Stomach (tissue), 9 donors: ENCODE data around the gene NYNRIN. TPM values are rescaled to one million over a fixed set of nuclear protein-coding genes. Genes with fewer than 3 reads are reported as not detected.
A peak's percentile ranks its signal among the peaks of the same experiment; 100 is the strongest.

Source experiments
- DNase-seq, 2 donors: peaks; one replicate each; pipeline versions ENCODE4 v3.0.0 to v3.0.0-alpha.2; 2013 to 2019
- H3K27ac ChIP-seq, 5 donors: fragments of 200-600 bp in 4 of 5; sonication (generic) in 4 of 5; one replicate each; pipeline ENCODE4 v1.5.1; 2013 to 2019; ENCODE audit warnings: mild to moderate bottlenecking in 1 of 5, moderate library complexity in 1 of 5
- H3K27me3 ChIP-seq, 3 donors: fragments of 200-600 bp; sonication (generic); one replicate each; pipeline ENCODE4 v1.5.1; 2017 to 2019; ENCODE audit warnings: mixed run types in 1 of 3
- H3K36me3 ChIP-seq, 4 donors: fragments of 200-600 bp; sonication (generic); 1 replicate in 3 of 4; 2 replicates in 1 of 4; pipeline ENCODE4 v1.5.1; 2016 to 2019
- H3K4me1 ChIP-seq, 4 donors: fragments of 200-600 bp; sonication (generic); one replicate each; pipeline ENCODE4 v1.5.1; 2016 to 2019
- H3K4me3 ChIP-seq, 4 donors: fragments of 200-600 bp; sonication (generic) in 3 of 4; one replicate each; pipeline ENCODE4 v1.5.1; 2016 to 2019; ENCODE audit warnings: mild to moderate bottlenecking in 1 of 4
- H3K9me3 ChIP-seq, 4 donors: fragments of 200-600 bp; sonication (generic); one replicate each; pipeline ENCODE4 v1.5.1; 2016 to 2019
- EP300 ChIP-seq: sonication (generic); formaldehyde crosslinking; IDR thresholded peaks from one replicate; pipeline ENCODE4 v1.6.1; 2017; ENCODE audit warnings: antibody characterized with exemption
- POLR2A ChIP-seq, 4 donors: fragments of 450-650 bp; IDR thresholded peaks; one replicate each; pipeline ENCODE4 v1.6.1; 2016; ENCODE audit warnings: antibody characterized with exemption in 4 of 4, control low read depth in 2 of 4, mild to moderate bottlenecking in 1 of 4, moderate library complexity in 1 of 4
- POLR2AphosphoS5 ChIP-seq, 3 donors: sonication (generic); formaldehyde crosslinking; IDR thresholded peaks; one replicate each; pipeline ENCODE4 v1.6.1; 2016; ENCODE audit warnings: antibody characterized with exemption in 3 of 3
- WGBS, 5 donors: extraction: QIAGEN DNeasy Blood & Tissue Kit in 3 of 5; methylation state at CpG; one replicate each; pipeline versions ENCODE4 v1.1.5 to v1.1.7; 2013 to 2018; 5-methylcytosine and 5-hydroxymethylcytosine counted together
- intact Hi-C: fragments of 100-400 bp; cut with DNase I; formaldehyde crosslinking; loops from one replicate; pipeline ENCODE4 v1.15.1; 2023; ENCODE audit warnings: low total_unique reads
- polyA plus RNA-seq, 3 donors: library from polyadenylated mRNA; stranded (reverse); fragments of 200-250 nt; gene quantifications; one replicate each; pipeline ENCODE4 v1.2.3, GENCODE V29; 2013
- total RNA-seq, 5 donors: library from RNA; depleted of rRNA; stranded (reverse); fragments of >200 nt; gene quantifications; one replicate each; pipeline versions ENCODE4 v1.1.0 to v1.2.3, GENCODE V29; 2014 to 2016
- TF ChIP-seq, protein P1 (sequence below), 7 experiments: fragments of 450-650 bp in 4 of 7; fragments of 200-600 bp in 3 of 7; sonication (generic) in 3 of 7; IDR thresholded peaks; one replicate each; pipeline ENCODE4 v1.5.1; 2016 to 2019; ENCODE audit warnings: antibody characterized with exemption in 7 of 7, control low read depth in 2 of 7, mild to moderate bottlenecking in 1 of 7
- donor health status: healthy with polysubstance abuse.
- donor health status: Bipolar disorder and iron deficiency.
- donor health status: healthy.

NYNRIN gene
- total and polyA plus RNA-seq, 8 donors: 2.3 to 16.0 (median 4.3) TPM

DNA sequence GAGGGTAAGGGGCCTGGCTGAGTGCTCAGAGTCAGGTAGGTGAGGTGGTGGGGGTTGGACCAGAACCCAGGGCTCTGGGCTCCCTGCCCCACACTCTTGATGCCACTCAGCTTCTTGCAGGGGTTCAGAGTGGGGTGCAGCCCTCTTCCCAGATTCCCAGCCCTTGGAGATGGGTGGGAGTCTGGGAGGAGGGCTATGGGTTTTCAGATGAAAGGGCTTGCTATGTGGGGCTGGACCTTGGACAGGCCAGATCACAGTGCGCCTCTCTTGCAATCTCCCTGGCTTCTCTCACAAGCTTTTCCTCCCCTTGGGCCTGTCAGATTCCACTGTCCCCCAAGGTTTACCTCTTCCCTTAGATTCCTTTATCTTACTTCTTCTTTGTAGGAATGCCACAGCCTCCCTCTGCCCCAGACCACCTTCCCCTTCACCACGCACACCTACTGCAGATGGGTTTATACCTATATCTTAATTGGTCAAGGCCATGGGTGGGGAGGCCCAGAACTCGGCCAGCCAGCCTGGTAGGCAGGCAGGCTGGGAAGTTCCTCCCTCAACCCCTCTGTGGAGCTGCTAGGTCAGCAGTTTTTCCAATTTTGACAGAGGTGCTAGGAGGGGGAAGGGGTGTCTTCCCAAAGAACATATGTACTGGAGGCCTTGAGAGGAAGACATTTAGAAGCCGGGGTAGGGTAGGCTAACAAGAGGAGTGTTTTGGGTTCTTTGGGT, 1.4 kb downstream of the NYNRIN start:
- Histone ChIP-seq H3K27ac (peak overlapping the region in 3 of 5 donors; percentile 76 to 86 (median 77)), H3K9me3 (no peaks in the 10 kb centered on the region), H3K4me1 (peaks cover 37 to 71% (median 52%) of the 10 kb centered on the region in 4 donors), H3K4me3 (peak overlapping the region; percentile 61 to 74 (median 64)), H3K27me3 (no peaks in the 10 kb centered on the region), H3K36me3 (no peaks in the 10 kb centered on the region)
- TF ChIP-seq, protein P1, sequence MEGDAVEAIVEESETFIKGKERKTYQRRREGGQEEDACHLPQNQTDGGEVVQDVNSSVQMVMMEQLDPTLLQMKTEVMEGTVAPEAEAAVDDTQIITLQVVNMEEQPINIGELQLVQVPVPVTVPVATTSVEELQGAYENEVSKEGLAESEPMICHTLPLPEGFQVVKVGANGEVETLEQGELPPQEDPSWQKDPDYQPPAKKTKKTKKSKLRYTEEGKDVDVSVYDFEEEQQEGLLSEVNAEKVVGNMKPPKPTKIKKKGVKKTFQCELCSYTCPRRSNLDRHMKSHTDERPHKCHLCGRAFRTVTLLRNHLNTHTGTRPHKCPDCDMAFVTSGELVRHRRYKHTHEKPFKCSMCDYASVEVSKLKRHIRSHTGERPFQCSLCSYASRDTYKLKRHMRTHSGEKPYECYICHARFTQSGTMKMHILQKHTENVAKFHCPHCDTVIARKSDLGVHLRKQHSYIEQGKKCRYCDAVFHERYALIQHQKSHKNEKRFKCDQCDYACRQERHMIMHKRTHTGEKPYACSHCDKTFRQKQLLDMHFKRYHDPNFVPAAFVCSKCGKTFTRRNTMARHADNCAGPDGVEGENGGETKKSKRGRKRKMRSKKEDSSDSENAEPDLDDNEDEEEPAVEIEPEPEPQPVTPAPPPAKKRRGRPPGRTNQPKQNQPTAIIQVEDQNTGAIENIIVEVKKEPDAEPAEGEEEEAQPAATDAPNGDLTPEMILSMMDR (IDR thresholded peaks at IDR 0.05): no peak
- WGBS, 5 donors: 54 to 65% (median 60%) methylated on average over 4 of the region's 4 CpGs
- DNase-seq: no peak
- intact Hi-C loops: no loop called here

DNA sequence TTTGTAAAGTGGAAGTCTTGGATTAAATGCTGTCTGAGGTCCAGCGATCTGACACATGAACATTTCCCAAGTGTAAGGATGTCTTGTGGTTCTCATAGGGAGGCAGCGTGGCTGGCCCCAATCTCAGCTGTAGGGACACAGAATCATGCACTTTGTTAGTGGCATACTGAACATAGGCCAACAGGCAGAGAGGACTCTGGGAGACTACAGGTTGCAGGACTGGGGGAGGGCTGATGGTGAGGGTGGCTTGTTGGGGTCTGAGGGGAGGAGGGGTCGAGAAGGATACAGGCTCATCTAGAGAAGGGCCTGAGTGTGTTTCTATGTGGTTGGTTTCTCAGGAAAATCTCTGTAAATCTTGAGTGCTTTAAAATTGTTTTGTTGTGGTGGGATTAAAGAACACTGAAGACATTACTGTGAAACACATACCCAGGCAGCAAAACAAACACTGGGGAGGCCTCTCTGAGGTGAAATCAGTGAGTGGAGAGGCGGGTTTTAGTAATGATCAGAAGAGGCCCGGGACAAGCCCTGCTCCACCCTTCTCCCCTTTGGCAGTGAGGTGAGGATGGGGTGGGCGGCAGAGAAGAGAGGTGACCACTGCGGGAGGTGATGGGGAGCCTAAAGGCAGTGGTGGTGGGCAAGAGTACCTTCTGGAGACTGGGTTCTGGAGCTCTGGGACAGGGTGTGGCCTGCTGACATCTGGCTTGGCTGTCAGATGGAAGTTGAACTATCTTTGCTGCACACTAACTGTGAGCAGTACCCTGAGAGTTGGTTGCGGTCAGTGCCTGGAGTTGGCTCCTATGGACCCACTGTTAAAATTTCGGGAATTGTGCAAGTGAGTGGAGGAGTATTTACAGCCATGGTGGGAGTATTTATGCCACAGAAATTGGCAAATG, 3.3 kb downstream of the NYNRIN start:
- H3K4me1 ChIP-seq: peaks cover 37 to 71% (median 52%) of the 10 kb centered on the region in 4 donors
- WGBS, 5 donors: 52 to 66% (median 54%) methylated on average over 9 of the region's 9 CpGs
- DNase-seq: no peak

DNA sequence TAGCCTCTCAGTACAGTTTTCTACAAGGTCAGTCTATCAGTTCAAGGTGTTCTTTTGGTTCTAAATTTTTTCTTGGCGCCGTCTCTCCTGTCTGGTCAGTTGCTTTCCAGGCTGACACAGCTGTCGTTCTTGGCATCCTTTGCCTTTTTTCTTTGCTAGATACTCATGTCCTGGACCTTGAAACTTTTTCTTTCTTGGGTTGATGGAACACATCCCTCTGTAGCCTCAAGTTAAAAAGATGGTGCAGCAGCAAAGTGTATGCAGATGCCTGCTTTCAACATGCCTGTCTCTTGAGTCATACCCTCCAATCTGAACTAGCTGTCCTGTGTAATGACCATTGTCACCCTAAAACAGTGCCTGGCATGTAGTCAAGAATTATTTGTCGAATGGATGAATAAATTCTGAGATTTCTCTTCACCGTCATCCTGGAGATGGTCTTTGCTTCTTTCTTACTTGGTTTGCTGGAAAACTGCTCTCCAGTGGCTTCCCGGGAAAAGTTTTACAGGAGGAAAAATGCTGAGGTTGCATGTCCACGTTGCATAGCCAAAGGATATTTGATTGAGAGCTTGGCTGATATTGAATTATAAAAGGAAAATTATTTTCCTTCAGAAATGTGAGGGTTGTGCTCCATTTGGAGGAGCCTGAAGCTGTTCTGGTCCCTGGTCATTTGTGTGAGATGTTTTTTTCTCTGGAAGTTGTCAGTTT, 4.6 kb downstream of the NYNRIN start:
- no peak overlapping the region for H3K4me3 ChIP-seq
- 57 to 72% (median 60%) methylated on average over 7 of the region's 7 CpGs for WGBS, 5 donors
- DNase-seq: peak; percentile 24 to 65
- intact Hi-C loops: no loop called here
- TF ChIP-seq POLR2A (IDR thresholded peaks at IDR 0.05) (no peak), POLR2AphosphoS5 (IDR thresholded peaks at IDR 0.05) (peak in 1 of 3 donors; percentile 16)
- H3K27me3 ChIP-seq: no peaks in the 10 kb centered on the region
- peaks cover 28 to 63% (median 46%) of the 10 kb centered on the region in 4 donors for H3K4me1 ChIP-seq
- peak overlapping the region in 3 of 5 donors; percentile 16 to 33 (median 25) for H3K27ac ChIP-seq
- H3K9me3 ChIP-seq: no peaks in the 10 kb centered on the region
- H3K36me3 ChIP-seq: peaks cover 0 to 18% (median 15%) of the 10 kb centered on the region in 4 donors

More for the DNA sequence above, 3.3 kb downstream of the NYNRIN start:
- H3K9me3 ChIP-seq: no peaks in the 10 kb centered on the region
- TF ChIP-seq, protein P1 (IDR thresholded peaks at IDR 0.05): no peak
- TF ChIP-seq EP300 (no peak), POLR2AphosphoS5 (IDR thresholded peaks at IDR 0.05) (no peak), POLR2A (IDR thresholded peaks at IDR 0.05) (no peak)
- H3K4me3 ChIP-seq: no peak overlapping the region
- H3K27me3 ChIP-seq: no peaks in the 10 kb centered on the region
- intact Hi-C loops: no loop called here
- H3K27ac ChIP-seq: peak overlapping the region in 4 of 5 donors; percentile 2 to 86 (median 40)
- peaks cover 0 to 6% (median 5%) of the 10 kb centered on the region in 4 donors for H3K36me3 ChIP-seq

DNA sequence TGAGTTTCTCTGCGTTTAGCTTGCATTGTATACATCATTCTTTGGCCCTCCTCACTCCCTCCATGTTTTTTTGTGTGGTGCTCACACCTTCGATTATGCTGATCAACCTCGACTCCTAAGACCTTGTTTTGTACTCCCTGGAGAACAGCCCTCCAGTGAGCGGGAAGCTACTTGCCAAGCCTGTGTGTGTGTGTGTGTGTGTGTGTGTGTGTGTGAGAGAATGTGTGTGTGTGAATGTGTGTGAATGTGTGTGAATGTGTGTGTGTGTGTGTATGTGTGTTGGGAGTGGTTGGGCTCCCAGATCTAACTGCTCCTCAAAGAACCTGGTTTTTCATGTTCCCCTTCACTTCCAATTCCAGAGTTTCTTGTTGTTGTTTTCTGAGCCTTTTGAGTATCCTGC, 6.0 kb downstream of the NYNRIN start:
- intact Hi-C loops: no loop called here
- no peak overlapping the region for H3K4me3 ChIP-seq
- 51 to 74% (median 70%) methylated on average over 4 of the region's 4 CpGs for WGBS, 5 donors
- no peaks in the 10 kb centered on the region for H3K27me3 ChIP-seq
- H3K4me1 ChIP-seq: peaks cover 15 to 50% (median 36%) of the 10 kb centered on the region in 4 donors
- peak overlapping the region in 2 of 5 donors; percentile 29 to 44 for H3K27ac ChIP-seq
- H3K36me3 ChIP-seq: peaks cover 0 to 32% (median 29%) of the 10 kb centered on the region in 4 donors
- no peak for DNase-seq
- no peak for TF ChIP-seq POLR2A (IDR thresholded peaks at IDR 0.05)
- TF ChIP-seq POLR2AphosphoS5 (IDR thresholded peaks at IDR 0.05): no peak
- TF ChIP-seq EP300: no peak
- TF ChIP-seq, protein P1 (IDR thresholded peaks at IDR 0.05): no peak
- no peaks in the 10 kb centered on the region for H3K9me3 ChIP-seq
